ENCODE results near the gene PSMC3. TPM values are rescaled to one million over a fixed set of nuclear protein-coding genes. Genes with fewer than 3 reads are reported as not detected.

PSMC3 gene
- total RNA-seq, 1 donor = 150 TPM

GRCh38 chr11:47377571-47378009 is 48.6 kb downstream of the PSMC3 start:
- no peak for DNase-seq (ENCODE audit: low read depth)
- no peak overlapping the region for H3K4me3 ChIP-seq (ENCODE audit: low read depth, low read length)
- TF ChIP-seq, protein P1, sequence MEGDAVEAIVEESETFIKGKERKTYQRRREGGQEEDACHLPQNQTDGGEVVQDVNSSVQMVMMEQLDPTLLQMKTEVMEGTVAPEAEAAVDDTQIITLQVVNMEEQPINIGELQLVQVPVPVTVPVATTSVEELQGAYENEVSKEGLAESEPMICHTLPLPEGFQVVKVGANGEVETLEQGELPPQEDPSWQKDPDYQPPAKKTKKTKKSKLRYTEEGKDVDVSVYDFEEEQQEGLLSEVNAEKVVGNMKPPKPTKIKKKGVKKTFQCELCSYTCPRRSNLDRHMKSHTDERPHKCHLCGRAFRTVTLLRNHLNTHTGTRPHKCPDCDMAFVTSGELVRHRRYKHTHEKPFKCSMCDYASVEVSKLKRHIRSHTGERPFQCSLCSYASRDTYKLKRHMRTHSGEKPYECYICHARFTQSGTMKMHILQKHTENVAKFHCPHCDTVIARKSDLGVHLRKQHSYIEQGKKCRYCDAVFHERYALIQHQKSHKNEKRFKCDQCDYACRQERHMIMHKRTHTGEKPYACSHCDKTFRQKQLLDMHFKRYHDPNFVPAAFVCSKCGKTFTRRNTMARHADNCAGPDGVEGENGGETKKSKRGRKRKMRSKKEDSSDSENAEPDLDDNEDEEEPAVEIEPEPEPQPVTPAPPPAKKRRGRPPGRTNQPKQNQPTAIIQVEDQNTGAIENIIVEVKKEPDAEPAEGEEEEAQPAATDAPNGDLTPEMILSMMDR (IDR thresholded peaks at IDR 0.05; ENCODE audit: insufficient read depth, low read depth, low read length) = no peak

DNA sequence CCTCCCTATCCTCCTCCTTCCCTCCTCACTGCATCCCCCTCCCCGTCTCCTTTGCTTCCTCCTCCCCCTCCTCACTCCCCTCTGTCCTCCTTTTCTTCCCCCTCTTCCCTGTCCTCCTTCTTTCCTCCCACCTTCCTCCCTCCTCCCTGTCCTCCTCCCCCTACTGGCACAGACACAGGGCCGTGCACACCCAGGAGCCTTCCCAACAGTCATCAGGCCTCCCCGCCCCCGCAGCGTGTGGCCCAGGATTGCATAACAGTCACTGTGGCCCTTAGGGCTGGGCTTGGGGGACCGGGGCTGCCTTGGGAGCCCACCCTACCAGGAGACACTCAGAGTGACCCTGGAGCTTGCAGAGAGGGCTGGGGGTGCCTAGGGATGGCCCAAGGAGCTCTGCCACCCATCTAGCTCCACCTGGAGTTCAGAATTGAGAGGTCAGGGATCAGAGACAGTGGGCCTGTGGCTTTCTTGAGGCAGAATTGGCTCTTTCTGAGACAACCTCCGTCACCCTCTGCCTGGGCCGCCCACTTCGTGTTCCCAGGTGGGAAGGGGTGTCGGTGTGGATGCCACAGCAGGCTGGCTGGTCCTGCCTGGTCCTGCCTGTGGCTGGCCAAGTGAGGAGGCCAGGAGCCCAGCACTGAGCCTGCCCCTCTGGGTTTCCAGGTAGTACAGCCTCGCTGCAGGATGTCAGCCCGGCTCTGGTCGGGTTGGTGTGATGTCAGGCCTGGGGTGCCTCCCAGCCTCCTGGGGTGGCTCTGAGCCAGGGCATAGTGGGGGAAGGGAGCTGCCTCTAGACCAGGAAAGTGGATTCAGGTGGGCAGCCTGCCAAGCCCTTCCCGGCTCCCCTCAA is 49.5 kb downstream of the PSMC3 start:
- no peak overlapping the region for H3K4me3 ChIP-seq (ENCODE audit: low read depth, low read length)
- TF ChIP-seq, protein P1 (IDR thresholded peaks at IDR 0.05; ENCODE audit: insufficient read depth, low read depth, low read length) = no peak
- no peak for DNase-seq (ENCODE audit: low read depth)

GRCh38 chr11:47376107-47376524 is 50.1 kb downstream of the PSMC3 start:
- no peak overlapping the region for H3K4me3 ChIP-seq (ENCODE audit: low read depth, low read length)
- TF ChIP-seq, protein P1 (IDR thresholded peaks at IDR 0.05; ENCODE audit: insufficient read depth, low read depth, low read length) = no peak
- no peak for DNase-seq (ENCODE audit: low read depth)

GRCh38 chr11:47375546-47376085 is 50.6 kb downstream of the PSMC3 start:
- no peak for DNase-seq (ENCODE audit: low read depth)
- H3K4me3 ChIP-seq (ENCODE audit: low read depth, low read length) = no peak overlapping the region
- TF ChIP-seq, protein P1 (IDR thresholded peaks at IDR 0.05; ENCODE audit: insufficient read depth, low read depth, low read length) = no peak

- H3K4me3 ChIP-seq (ENCODE audit: low read depth, low read length) = no peak overlapping the region
- no peak for DNase-seq (ENCODE audit: low read depth)
- TF ChIP-seq, protein P1 (IDR thresholded peaks at IDR 0.05; ENCODE audit: insufficient read depth, low read depth, low read length) = no peak
These were observed 51.2 kb downstream of the PSMC3 start for GRCh38 chr11:47375020-47375419.

DNA sequence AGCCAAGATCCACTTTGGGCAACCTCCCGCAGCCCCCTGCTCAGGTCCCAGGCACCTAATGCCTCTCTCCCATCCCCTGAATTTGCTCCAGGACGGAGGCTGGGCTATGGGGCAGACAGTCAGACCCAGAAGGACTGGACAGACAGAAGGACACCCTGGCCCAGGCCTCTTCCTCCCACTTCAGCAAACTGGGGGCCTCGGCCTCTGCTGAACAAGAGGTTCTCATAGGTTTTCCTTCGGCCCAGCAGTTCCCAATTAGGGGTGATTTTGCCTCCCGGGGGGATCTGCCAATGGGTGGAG is 51.6 kb downstream of the PSMC3 start:
- TF ChIP-seq, protein P1 (IDR thresholded peaks at IDR 0.05; ENCODE audit: insufficient read depth, low read depth, low read length) = no peak

More for the DNA sequence above, 51.6 kb downstream of the PSMC3 start:
- no peak overlapping the region for H3K4me3 ChIP-seq (ENCODE audit: low read depth, low read length)
- no peak for DNase-seq (ENCODE audit: low read depth)

Measured in fibroblast of villous mesenchyme (primary cell).